ENCODE results near the gene SHISA6. TPM values are rescaled to one million over a fixed set of nuclear protein-coding genes. Genes with fewer than 3 reads are reported as not detected.

SHISA6 gene
- total and polyA plus RNA-seq, 7 donors: 0.22 to 1.8 (median 0.40) TPM

DNA sequence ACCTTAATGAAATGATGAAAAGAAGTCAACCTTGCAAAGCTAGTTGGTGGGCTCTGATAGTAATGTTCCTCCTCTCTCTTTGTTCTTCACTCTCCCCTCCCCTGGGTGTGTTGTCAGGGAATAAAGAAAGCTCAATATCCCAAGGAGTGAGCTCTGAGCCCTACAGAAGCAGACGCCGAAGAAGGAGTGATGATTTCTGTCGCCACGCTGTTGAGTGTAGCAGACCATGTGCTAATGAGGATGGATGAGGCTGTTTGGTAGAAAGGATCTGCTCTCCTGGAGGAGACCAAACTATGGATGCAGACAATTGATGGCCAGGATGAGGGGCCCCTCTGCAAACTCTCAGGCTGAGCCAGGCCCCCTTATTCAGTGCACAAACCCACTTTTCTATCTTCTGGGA is 217.3 kb downstream of the SHISA6 start:
- Histone ChIP-seq H3K4me1 (no peaks in the 10 kb centered on the region), H3K9me3 (no peaks in the 10 kb centered on the region), H3K27ac (no peak overlapping the region), H3K36me3 (ENCODE audit: insufficient read depth in 1 of 2, low read depth in 1 of 2) (no peaks in the 10 kb centered on the region), H3K27me3 (ENCODE audit: insufficient read depth in 3 of 3, low read length in 2 of 3) (no peaks in the 10 kb centered on the region), H3K4me3 (no peak overlapping the region)
- intact Hi-C loops (cut with DNase I): no loop called here
- ATAC-seq (no peak), DNase-seq (no peak)
- TF ChIP-seq, protein P1, sequence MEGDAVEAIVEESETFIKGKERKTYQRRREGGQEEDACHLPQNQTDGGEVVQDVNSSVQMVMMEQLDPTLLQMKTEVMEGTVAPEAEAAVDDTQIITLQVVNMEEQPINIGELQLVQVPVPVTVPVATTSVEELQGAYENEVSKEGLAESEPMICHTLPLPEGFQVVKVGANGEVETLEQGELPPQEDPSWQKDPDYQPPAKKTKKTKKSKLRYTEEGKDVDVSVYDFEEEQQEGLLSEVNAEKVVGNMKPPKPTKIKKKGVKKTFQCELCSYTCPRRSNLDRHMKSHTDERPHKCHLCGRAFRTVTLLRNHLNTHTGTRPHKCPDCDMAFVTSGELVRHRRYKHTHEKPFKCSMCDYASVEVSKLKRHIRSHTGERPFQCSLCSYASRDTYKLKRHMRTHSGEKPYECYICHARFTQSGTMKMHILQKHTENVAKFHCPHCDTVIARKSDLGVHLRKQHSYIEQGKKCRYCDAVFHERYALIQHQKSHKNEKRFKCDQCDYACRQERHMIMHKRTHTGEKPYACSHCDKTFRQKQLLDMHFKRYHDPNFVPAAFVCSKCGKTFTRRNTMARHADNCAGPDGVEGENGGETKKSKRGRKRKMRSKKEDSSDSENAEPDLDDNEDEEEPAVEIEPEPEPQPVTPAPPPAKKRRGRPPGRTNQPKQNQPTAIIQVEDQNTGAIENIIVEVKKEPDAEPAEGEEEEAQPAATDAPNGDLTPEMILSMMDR (IDR thresholded peaks at IDR 0.05): no peak
- 76 to 80% (median 79%) methylated on average over 4 of the region's 4 CpGs for WGBS, 3 donors

DNA sequence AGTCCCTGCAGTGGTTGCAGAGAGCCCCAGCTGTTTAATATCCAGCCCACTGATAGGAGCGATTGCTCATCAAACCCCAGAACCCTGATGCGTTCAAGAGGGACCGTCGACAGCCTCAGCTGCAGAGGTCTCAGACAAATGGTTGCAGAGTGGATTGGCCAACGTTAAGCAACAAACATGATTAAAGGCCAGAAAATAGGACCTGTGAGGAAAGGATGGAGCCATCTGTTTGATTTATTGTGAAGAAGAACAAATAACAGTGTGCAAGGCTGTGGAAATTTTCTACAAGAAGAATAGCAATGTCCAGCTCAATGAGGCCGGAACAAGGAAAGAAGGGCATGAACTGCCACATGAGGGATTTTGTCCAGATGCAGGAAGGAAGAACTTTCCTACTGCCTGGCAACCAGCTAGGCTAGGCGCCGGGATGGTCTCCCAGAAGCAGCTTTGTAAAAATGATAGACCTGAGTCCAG is 218.9 kb downstream of the SHISA6 start:
- intact Hi-C loops (cut with DNase I): no loop called here
- Histone ChIP-seq H3K4me1 (no peaks in the 10 kb centered on the region), H3K4me3 (no peak overlapping the region), H3K36me3 (ENCODE audit: insufficient read depth in 1 of 2, low read depth in 1 of 2) (no peaks in the 10 kb centered on the region), H3K9me3 (no peaks in the 10 kb centered on the region), H3K27me3 (ENCODE audit: insufficient read depth in 3 of 3, low read length in 2 of 3) (no peaks in the 10 kb centered on the region), H3K27ac (no peak overlapping the region)
- 41 to 47% (median 46%) methylated on average over 8 of the region's 8 CpGs for WGBS, 3 donors
- DNase-seq (no peak), ATAC-seq (peak in 1 of 4 donors; percentile 13)
- TF ChIP-seq, protein P1 (IDR thresholded peaks at IDR 0.05): no peak

DNA sequence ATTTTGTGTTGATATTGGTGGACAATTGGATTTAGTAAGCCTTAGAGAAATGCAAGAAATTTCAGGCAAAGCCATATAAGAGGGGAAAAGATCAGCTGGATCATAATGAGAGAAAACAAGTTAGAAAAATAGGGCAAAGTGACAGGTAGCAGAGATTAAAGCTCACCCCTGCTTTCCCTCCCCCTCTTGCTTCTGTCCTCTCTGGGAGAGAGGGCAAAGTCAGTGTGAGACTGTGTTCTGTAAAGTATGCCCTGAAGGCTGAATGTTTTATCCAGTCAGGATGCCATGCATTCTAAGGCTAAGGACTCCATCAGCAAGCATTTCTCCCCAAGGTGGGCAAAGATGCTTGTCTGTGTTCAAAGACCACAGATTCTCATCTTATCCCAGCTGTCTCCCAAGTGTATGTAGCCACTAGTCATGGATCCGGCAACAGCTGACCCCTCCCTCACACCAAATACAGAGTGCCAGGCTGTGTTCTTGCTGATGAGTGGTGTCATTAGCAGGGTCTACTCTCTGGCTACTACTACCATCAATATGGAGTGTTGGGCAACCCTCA is 221.1 kb downstream of the SHISA6 start:
- ATAC-seq: no peak
- TF ChIP-seq, protein P1 (IDR thresholded peaks at IDR 0.05): no peak
- no peak overlapping the region for H3K4me3 ChIP-seq
- no peak overlapping the region for H3K27ac ChIP-seq
- no peaks in the 10 kb centered on the region for H3K36me3 ChIP-seq (ENCODE audit: insufficient read depth in 1 of 2, low read depth in 1 of 2)
- intact Hi-C loops (cut with DNase I): no loop called here
- H3K9me3 ChIP-seq: no peaks in the 10 kb centered on the region
- H3K27me3 ChIP-seq (ENCODE audit: insufficient read depth in 3 of 3, low read length in 2 of 3): no peaks in the 10 kb centered on the region
- WGBS, 3 donors: 61 to 89% (median 69%) methylated on average over 1 of the region's 1 CpG
- H3K4me1 ChIP-seq: no peaks in the 10 kb centered on the region
- DNase-seq: no peak

DNA sequence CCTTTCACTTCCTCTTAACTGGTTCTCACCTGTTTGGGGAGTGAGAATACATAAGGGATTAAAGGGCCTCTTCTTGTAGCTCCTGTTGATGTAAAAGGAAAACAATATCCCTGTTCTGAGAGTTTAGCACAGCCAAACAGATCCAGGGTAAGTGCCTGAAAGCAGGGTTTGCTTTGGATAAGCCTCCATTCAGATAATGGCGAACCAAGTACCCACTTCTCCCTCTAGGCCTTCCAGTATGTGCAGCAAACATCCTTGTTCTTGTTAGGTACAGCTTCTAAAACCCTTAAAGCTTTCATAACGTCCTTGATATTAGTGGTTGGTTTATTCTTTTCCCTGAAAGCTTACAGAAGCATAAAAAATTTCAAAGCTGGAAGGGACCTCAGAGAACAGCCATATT is 226.6 kb downstream of the SHISA6 start:
- TF ChIP-seq, protein P1 (IDR thresholded peaks at IDR 0.05): no peak
- Histone ChIP-seq H3K27me3 (ENCODE audit: insufficient read depth in 3 of 3, low read length in 2 of 3) (no peaks in the 10 kb centered on the region), H3K27ac (no peak overlapping the region), H3K4me1 (no peaks in the 10 kb centered on the region), H3K36me3 (ENCODE audit: insufficient read depth in 1 of 2, low read depth in 1 of 2) (no peaks in the 10 kb centered on the region), H3K4me3 (no peak overlapping the region), H3K9me3 (no peaks in the 10 kb centered on the region)
- intact Hi-C loops (cut with DNase I): no loop called here
- DNase-seq (no peak), ATAC-seq (no peak)
- whole genome bisulfite sequencing, 3 donors: 60 to 72% (median 63%) methylated on average over 2 of the region's 2 CpGs
